DOHH2 (cell line): ENCODE data around the gene CATSPER3.

ENCODE experiments used
- H3F3A ChIP-seq: fragments of 200-600 bp; sonication (generic), shearing (Covaris generic); 2 replicates; pipeline ENCODE4 v1.6.0; 2016; ENCODE audit warnings: antibody characterized with exemption, mild to moderate bottlenecking; ENCODE audit not compliant: control insufficient read depth, insufficient read depth
- H3K27ac ChIP-seq: fragments of 200-600 bp; sonication (generic); 2 replicates; pipeline ENCODE4 v1.5.1; 2014; ENCODE audit warnings: low read depth, mild to moderate bottlenecking, low read length, moderate library complexity
- H3K27me3 ChIP-seq: fragments of 200-600 bp; sonication (generic); 2 replicates; pipeline ENCODE4 v1.6.1; 2014; ENCODE audit warnings: mild to moderate bottlenecking, low read length, mixed read lengths; ENCODE audit not compliant: control insufficient read depth
- H3K36me3 ChIP-seq: fragments of 200-600 bp; sonication (generic); 2 replicates; pipeline ENCODE4 v1.6.1; 2014; ENCODE audit warnings: mild to moderate bottlenecking, low read length, moderate library complexity, mixed read lengths; ENCODE audit not compliant: control insufficient read depth
- H3K4me1 ChIP-seq: fragments of 200-600 bp; sonication (generic); 2 replicates; pipeline ENCODE4 v1.6.1; 2014; ENCODE audit warnings: mild to moderate bottlenecking, low read length, mixed read lengths; ENCODE audit not compliant: control insufficient read depth
- H3K4me2 ChIP-seq: fragments of 200-600 bp; sonication (generic); 2 replicates; pipeline ENCODE4 v1.6.0; 2014; ENCODE audit warnings: mild to moderate bottlenecking, low read length, moderate library complexity
- H3K4me3 ChIP-seq: fragments of 200-600 bp; sonication (generic); 2 replicates; pipeline ENCODE4 v1.5.1; 2014; ENCODE audit warnings: mild to moderate bottlenecking, low read length, mixed read lengths
- H3K79me2 ChIP-seq: fragments of 200-600 bp; sonication (generic); 2 replicates; pipeline ENCODE4 v1.6.1; 2014; ENCODE audit warnings: mild to moderate bottlenecking, low read length, mixed read lengths; ENCODE audit not compliant: control insufficient read depth
- H3K9me2 ChIP-seq: fragments of 200-600 bp; sonication (generic); replicated peaks from 2 replicates; pipeline ENCODE4 v1.6.1; 2014; ENCODE audit warnings: mild to moderate bottlenecking, low read length, mixed read lengths; ENCODE audit not compliant: control insufficient read depth
- H3K9me3 ChIP-seq: fragments of 200-600 bp; sonication (generic); 2 replicates; pipeline ENCODE4 v1.6.1; 2014; ENCODE audit warnings: antibody characterized with exemption, low read length, mixed read lengths; ENCODE audit not compliant: control insufficient read depth, insufficient read depth
- H4K20me1 ChIP-seq: fragments of 200-600 bp; sonication (generic); 2 replicates; pipeline ENCODE4 v1.6.0; 2014; ENCODE audit warnings: low read depth, mild to moderate bottlenecking, antibody characterized with exemption, low read length, moderate library complexity; ENCODE audit not compliant: control insufficient read depth, insufficient read depth
- EZH2phosphoT487 ChIP-seq: fragments of 200-600 bp; sonication (generic); IDR thresholded peaks from 2 replicates; pipeline ENCODE4 v1.6.1; 2017; ENCODE audit warnings: borderline replicate concordance, mild to moderate bottlenecking, antibody characterized with exemption, low read length, moderate library complexity, mixed read lengths
- TF ChIP-seq, protein P1 (sequence below): fragments of 200-600 bp; sonication (generic); IDR thresholded peaks from one replicate; pipeline ENCODE4 v1.5.1; 2014; ENCODE audit warnings: antibody characterized with exemption, mild to moderate bottlenecking, low read depth, low read length; ENCODE audit not compliant: poor library complexity, severe bottlenecking

CATSPER3 gene

DNA sequence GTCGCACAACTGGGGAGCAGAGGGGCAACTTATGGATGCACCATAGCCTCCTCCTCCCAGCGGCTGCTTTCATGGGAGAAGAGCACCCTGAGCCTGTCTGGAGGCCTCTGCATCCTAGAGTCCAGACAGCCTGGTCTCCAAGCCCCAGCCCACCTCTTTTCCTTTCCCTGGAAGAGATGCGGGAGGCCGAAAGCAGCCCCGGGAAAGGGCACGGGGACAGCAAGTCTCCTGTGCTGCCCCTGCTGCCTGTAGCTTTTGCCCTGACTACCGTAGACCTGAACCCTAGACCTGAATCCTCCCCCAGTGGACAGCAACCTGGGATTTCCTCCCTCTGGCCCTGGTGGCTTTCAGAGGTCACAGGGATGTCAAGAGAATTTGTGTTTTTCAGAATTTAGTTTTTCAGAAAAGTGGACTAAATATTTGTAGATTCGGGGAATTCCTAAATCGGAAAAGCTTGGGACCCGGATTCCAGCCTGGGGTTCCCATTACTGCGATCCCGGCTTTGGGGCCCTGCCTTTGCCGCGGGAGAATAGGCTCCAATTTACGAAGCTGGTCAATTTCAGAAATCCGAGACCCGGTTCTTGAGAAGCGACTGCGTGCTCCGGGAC lies 70.6 kb downstream of the CATSPER3 start:
- no peaks in the 10 kb centered on the region for H3K27me3 ChIP-seq
- no peak for TF ChIP-seq EZH2phosphoT487
- TF ChIP-seq, protein P1, sequence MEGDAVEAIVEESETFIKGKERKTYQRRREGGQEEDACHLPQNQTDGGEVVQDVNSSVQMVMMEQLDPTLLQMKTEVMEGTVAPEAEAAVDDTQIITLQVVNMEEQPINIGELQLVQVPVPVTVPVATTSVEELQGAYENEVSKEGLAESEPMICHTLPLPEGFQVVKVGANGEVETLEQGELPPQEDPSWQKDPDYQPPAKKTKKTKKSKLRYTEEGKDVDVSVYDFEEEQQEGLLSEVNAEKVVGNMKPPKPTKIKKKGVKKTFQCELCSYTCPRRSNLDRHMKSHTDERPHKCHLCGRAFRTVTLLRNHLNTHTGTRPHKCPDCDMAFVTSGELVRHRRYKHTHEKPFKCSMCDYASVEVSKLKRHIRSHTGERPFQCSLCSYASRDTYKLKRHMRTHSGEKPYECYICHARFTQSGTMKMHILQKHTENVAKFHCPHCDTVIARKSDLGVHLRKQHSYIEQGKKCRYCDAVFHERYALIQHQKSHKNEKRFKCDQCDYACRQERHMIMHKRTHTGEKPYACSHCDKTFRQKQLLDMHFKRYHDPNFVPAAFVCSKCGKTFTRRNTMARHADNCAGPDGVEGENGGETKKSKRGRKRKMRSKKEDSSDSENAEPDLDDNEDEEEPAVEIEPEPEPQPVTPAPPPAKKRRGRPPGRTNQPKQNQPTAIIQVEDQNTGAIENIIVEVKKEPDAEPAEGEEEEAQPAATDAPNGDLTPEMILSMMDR = no peak
- H3K4me3 ChIP-seq = no peak overlapping the region

DNA sequence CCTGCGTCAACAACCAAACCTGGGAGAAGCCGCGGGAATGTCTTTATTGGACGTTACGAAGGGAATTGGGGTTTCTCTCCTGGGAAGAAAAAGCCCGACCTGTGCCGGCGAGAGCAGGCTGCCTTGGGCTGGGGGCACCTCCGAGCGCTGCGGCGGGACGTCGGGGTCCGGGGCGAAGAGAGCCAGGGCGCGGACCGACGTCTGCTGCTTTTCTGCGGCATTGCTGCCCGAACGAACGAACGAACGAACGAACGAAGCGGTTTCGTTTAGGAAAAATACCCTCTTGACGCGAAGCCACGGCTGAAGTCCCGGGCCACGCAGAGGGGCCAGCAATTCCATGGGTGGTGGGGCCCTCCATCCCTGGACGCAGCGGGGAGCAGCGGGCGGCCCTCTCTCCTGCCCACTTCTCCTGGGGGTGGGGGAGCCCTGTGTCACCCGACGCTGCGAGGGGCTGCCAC lies 71.1 kb downstream of the CATSPER3 start:
- Histone ChIP-seq H3K4me3 (no peak overlapping the region), H3K27me3 (no peaks in the 10 kb centered on the region)
- TF ChIP-seq EZH2phosphoT487 = no peak
- TF ChIP-seq, protein P1 = no peak

More for the DNA sequence above, 70.6 kb downstream of the CATSPER3 start:
- H3K36me3 ChIP-seq = peaks cover 4% of the 10 kb centered on the region; the same call in 1 of the 2 replicates
- H3K4me2 ChIP-seq = no peak overlapping the region
- no peaks in the 10 kb centered on the region for H3K9me2 ChIP-seq
- H3K27ac ChIP-seq = no peak overlapping the region
- H4K20me1 ChIP-seq = no peaks in the 10 kb centered on the region
- peaks cover 34% of the 10 kb centered on the region for H3K4me1 ChIP-seq
- no peaks in the 10 kb centered on the region for H3K9me3 ChIP-seq
- H3F3A ChIP-seq = peaks cover 6% of the 10 kb centered on the region
- H3K79me2 ChIP-seq = peaks cover 13% of the 10 kb centered on the region

DNA sequence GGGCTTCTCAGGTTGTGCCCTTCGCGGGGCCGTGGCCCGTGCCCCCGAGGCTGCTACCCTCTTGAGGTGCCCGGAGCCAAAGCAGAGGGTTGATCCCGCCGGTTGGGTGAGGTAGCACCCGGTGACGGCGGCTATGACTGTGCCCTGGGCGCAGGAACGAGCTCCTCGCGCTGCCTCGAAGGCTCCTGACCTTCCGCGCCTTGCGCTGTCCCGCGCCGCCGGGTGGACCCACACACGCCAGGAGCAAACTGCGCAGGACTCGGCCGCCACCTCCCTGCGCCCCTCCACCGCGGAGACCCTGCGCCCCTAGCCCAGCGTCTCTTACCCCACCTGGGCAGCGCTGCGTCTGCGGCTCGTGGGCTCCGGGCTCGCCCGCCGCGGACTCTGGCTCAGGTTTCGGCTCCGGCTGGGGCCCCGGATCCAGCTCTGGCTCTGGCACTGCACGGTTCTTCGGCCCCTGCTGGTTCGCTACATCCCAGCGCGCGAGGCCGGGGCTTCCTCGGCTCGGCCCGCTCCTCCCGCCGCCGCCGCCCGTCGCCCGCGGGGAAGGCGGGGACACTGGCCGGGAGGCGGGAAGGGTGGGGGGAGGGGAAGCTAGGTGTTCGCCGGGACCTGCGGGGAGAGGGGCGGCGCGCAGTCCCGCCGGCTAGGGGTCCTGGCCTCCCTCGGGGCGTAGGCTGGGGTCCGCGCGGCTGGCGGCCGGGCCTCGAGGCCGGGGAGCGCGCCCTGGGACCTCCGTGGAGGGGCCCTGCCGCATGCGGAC lies 71.7 kb downstream of the CATSPER3 start:
- Histone ChIP-seq H3K9me3 (no peaks in the 10 kb centered on the region), H3K4me1 (peaks cover 41% of the 10 kb centered on the region), H3K9me2 (no peaks in the 10 kb centered on the region), H3F3A (peaks cover 6% of the 10 kb centered on the region), H3K79me2 (peaks cover 8% of the 10 kb centered on the region), H3K36me3 (no peaks in the 10 kb centered on the region), H4K20me1 (no peaks in the 10 kb centered on the region), H3K4me2 (no peak overlapping the region), H3K27me3 (no peaks in the 10 kb centered on the region), H3K27ac (no peak overlapping the region), H3K4me3 (no peak overlapping the region)
- TF ChIP-seq, protein P1 = no peak
- TF ChIP-seq EZH2phosphoT487 = no peak

More for the DNA sequence above, 71.1 kb downstream of the CATSPER3 start:
- Histone ChIP-seq H3K4me2 (no peak overlapping the region), H3K4me1 (peaks cover 40% of the 10 kb centered on the region), H3F3A (peaks cover 6% of the 10 kb centered on the region), H3K27ac (no peak overlapping the region), H3K79me2 (peaks cover 8% of the 10 kb centered on the region), H3K36me3 (no peaks in the 10 kb centered on the region), H4K20me1 (no peaks in the 10 kb centered on the region), H3K9me2 (no peaks in the 10 kb centered on the region), H3K9me3 (no peaks in the 10 kb centered on the region)
